Stimulated activated CD4-positive, alpha-beta T cell treated with anti-CD3 and anti-CD28 coated beads, TNF-alpha, amount 100 ng/mL, for 48 hours (primary cell): ENCODE results near the gene KLHL36.
"Not testable (repeated sequence)": the region's sequence is repeated elsewhere in the genome, so short reads cannot be mapped to it uniquely, and the experiment has no call there.

ENCODE experiments used
- DNase-seq, 3 donors: peaks; one replicate each; pipeline ENCODE4 v3.0.0-alpha.2; 2020; ENCODE audit warnings: low read depth in 3 of 3

The KLHL36 gene

GRCh38 chr16:84667600-84668309 lies 19.4 kb downstream of the KLHL36 start:
- DNase-seq, result no peak

GRCh38 chr16:84670063-84670462 lies 21.8 kb downstream of the KLHL36 start:
- DNase-seq, result no peak

- peak; percentile 68 to 84 (median 79) for DNase-seq
Measured at GRCh38 chr16:84672276-84673202, 24.2 kb downstream of the KLHL36 start.

GRCh38 chr16:84673203-84673535 lies 24.9 kb downstream of the KLHL36 start:
- no peak for DNase-seq

- no peak for DNase-seq
Measured at GRCh38 chr16:84673561-84673960, 25.2 kb downstream of the KLHL36 start.

- no peak for DNase-seq
Measured at GRCh38 chr16:84675423-84675822, 27.1 kb downstream of the KLHL36 start.

GRCh38 chr16:84675884-84676283 lies 27.6 kb downstream of the KLHL36 start:
- no peak for DNase-seq

GRCh38 chr16:84677017-84677803 lies 28.9 kb downstream of the KLHL36 start:
- DNase-seq, result no peak

GRCh38 chr16:84677849-84678248 lies 29.5 kb downstream of the KLHL36 start:
- DNase-seq, result no peak

- DNase-seq, result no peak
Measured at GRCh38 chr16:84678541-84678940, 30.2 kb downstream of the KLHL36 start.

GRCh38 chr16:84680165-84680842 lies 32.0 kb downstream of the KLHL36 start:
- no peak for DNase-seq

- DNase-seq, result no peak
Measured at GRCh38 chr16:84680843-84681629, 32.7 kb downstream of the KLHL36 start.

- no peak for DNase-seq
Measured at GRCh38 chr16:84683691-84684591, 35.6 kb downstream of the KLHL36 start.

- DNase-seq, result no peak
Measured at GRCh38 chr16:84684592-84684965, 36.3 kb downstream of the KLHL36 start.

- no peak for DNase-seq
Measured at GRCh38 chr16:84685210-84685609, 36.9 kb downstream of the KLHL36 start.

- DNase-seq, result no peak
Measured at GRCh38 chr16:84686707-84687298, 38.5 kb downstream of the KLHL36 start.

GRCh38 chr16:84687715-84688114 lies 39.4 kb downstream of the KLHL36 start:
- DNase-seq, result no peak

GRCh38 chr16:84688163-84688562 lies 39.9 kb downstream of the KLHL36 start:
- DNase-seq, result not testable (repeated sequence)

- DNase-seq, result no peak
Measured at GRCh38 chr16:84689111-84689510, 40.8 kb downstream of the KLHL36 start.
